GM18519 (cell line): ENCODE results near the gene WNK2.

Experiments used
- ATAC-seq: cut with Tn5 transposase; IDR thresholded peaks from one replicate; pipeline ENCODE4 v1.9.1; 2021; ENCODE audit warnings: mild to moderate bottlenecking, moderate library complexity; ENCODE audit not compliant: unreplicated experiment, low FRiP score

The WNK2 gene

GRCh38 chr9:93232388-93232960 is 48.5 kb downstream of the WNK2 start:
- ATAC-seq, result no peak

GRCh38 chr9:93233033-93233432 is 49.1 kb downstream of the WNK2 start:
- no peak for ATAC-seq

- ATAC-seq, result no peak
Measured at GRCh38 chr9:93234600-93234999, 50.7 kb downstream of the WNK2 start.

DNA sequence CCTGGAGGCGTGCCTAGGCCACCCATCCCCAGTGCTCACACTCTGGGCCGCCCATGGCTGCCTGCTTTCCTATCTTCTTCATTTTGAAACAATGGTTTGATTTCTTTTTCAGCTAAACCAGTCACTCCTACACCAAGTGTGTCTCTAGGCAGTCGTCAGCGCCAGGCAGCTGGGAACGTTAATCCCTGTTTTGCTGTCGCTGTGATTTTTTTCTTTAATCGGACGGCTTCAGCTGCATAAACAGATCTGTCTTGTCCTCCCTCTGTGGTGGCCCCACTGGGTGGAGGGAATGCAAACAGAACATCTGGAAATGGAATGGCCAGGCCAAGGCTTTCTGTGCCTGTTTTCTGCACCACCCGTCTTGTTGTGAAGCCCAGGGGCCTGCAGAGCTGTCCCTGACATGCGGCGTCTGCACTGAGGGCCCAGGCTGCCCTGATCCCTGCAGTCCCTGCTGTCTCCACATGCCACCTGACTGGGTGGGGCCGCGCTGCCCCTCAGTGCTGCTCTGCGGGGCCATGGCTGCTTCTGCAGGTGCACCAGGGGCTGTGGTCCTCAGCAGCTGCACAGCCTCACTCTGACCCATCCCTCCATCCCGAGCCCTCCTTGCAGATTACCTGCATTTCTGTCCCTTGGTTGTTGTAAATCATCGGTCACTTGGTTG is 51.5 kb downstream of the WNK2 start:
- no peak for ATAC-seq

GRCh38 chr9:93236541-93237206 is 52.7 kb downstream of the WNK2 start:
- no peak for ATAC-seq

DNA sequence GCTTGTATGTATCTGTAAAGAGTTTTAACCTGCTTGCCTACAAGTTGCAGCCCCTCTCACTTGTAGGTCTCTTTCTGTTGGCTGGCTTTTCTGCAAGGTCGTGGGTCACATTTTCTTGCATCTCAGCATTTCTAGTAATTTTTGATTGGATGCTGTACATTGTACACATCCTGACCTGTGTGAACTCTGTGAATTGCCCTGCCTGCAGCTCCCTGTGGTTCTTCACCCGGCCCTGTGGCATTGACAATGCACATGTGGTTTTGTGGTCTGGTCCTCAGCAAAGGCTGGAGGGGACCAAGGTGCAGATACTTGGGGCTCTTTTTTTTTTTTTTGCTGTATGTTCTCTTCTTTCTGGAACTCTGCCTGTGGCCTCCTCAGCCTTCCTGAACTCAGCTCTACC is 53.6 kb downstream of the WNK2 start:
- no peak for ATAC-seq

- no peak for ATAC-seq
Measured at GRCh38 chr9:93238953-93239925, 55.3 kb downstream of the WNK2 start.

DNA sequence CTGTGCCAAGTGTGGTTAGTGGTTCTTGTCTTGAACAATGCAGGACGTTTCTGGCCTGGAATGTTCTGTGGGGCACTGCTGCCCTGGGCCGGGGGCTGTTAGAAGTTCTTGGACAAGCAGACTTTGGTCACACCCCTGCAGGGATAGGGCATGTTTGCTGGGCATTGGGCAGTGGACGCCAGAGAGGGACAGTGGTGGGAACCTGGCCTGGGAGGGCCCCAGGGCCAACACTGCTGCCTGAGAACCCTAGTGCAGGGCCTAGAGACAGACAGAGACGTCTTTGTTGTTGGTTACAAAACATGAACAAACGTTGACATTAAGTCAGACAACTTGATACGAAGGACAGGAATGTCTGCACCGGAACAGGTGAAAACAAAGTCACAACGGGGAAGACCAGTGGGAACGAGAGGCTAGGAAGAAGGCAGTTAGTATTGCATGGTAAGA is 57.0 kb downstream of the WNK2 start:
- no peak for ATAC-seq

DNA sequence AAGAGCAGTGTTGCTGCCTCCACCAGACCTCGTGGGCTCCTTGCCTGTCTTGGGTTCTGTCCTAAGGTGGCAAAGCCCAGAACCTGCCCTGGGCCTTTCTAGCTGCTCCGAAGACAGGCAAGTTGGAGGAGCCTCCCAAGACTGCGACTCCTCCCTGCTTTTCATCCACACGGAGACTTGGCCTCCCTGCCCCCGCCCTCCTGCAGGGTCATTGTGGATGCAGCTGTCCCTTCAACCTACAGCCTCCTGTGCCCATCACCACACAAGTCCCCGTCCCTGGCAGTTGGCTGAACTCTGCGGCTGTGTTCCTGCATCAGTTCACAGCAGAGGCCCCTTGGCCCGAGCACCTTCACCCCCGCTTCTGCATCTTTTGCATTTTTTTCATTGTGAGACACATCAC is 59.2 kb downstream of the WNK2 start:
- ATAC-seq, result no peak

GRCh38 chr9:93244101-93244500 is 60.2 kb downstream of the WNK2 start:
- ATAC-seq, result no peak

GRCh38 chr9:93244510-93245436 is 60.8 kb downstream of the WNK2 start:
- no peak for ATAC-seq

DNA sequence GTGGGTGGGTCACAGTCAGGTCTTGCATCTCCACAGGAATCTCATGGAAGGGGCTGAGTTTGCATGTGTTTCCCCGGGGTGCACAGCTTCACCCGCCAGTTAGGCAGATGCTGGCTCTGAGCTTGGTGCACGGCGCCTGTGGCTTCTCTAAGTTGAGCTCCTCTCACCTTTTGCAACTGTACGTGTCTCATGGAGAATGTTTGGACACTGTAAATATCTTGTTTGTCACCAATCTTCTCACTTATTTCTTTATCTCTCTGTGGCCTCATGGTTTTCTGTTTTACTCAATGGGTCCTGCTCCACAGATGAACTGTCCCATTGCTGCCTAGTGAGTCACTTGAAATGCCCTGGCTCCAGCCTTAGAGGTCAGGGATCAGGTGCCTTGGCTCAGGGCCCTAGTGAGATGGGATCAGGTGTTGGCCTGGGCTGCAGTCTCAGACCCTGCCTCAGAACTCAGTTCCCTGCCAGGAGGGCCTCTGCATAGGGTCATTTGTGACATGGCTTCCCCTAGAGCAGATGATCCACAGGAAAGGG is 61.6 kb downstream of the WNK2 start:
- ATAC-seq, result no peak

GRCh38 chr9:93246111-93246510 is 62.2 kb downstream of the WNK2 start:
- ATAC-seq, result no peak

DNA sequence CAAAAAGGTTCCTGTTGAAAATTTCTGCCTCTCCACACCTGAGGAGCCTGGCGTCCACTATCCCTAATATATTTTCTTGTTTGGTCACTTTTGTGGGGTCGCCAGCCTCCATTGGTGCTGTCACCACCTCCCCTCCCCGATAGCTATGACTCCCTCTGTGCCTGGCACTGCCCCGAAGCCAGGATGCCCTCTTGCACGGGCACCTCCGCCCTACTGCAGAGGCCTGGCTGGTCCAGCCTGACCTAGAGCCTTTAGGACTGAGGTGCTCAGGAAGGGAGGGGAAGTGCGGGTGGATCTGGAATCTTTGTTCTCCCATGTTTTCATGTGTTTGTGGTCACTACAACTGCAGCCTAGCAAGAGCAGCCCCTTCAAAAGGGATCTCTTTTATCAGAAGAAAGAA is 62.6 kb downstream of the WNK2 start:
- ATAC-seq, result no peak

- no peak for ATAC-seq
Measured at GRCh38 chr9:93247099-93247865, 63.3 kb downstream of the WNK2 start.

GRCh38 chr9:93247892-93248291 is 64.0 kb downstream of the WNK2 start:
- no peak for ATAC-seq

DNA sequence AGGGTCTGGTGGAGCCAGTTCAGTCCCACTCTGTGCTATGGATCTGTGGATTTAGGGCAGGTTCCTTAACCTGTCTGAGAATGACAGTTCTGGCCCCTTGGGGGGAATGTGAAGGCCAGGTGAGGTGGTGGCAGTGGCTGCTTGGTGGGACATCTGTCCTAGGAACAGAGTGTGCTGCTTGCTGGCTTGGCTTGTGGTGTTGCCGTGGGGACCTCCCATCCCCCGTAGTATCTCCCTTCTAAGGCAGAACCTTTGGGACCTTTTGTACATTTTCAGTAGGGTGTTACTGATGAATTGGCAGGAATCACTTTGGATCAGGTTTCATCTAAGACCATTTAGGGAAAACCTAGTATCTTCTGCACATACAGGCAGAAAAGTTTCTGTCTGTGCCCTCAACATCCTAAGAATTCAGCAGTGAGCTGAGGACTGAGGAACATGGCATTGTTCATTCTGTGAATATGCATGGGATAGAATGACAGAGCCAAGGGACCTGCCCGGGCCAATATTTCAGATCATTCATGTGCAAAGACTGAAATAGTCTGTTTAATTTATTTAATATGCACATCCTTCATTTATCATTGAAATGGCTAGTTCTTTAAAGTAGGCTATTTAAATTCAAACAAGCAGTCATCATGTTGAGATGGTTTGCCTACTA is 64.6 kb downstream of the WNK2 start:
- ATAC-seq, result no peak

GRCh38 chr9:93250185-93250584 is 66.2 kb downstream of the WNK2 start:
- no peak for ATAC-seq
